Mesenchymal stem cell (in vitro differentiated cells and primary cell): Measurements from ENCODE around the gene MAPK10.

Experiments used
- DNase-seq: peaks from one replicate; pipeline ENCODE4 v3.0.0-alpha.2; 2013
- H2AFZ ChIP-seq: one replicate; pipeline ENCODE4 v1.6.1; 2013; ENCODE audit warnings: low read depth, mild to moderate bottlenecking, control low read depth, inconsistent platforms, low read length, moderate library complexity
- H2AK5ac ChIP-seq: 2 replicates; pipeline ENCODE4 v1.6.1; 2013; ENCODE audit warnings: low read length, moderate library complexity, mild to moderate bottlenecking, inconsistent platforms; ENCODE audit not compliant: severe bottlenecking
- H2BK120ac ChIP-seq: one replicate; pipeline ENCODE4 v1.6.1; 2013; ENCODE audit warnings: low read depth, mild to moderate bottlenecking, inconsistent platforms, low read length, moderate library complexity
- H2BK12ac ChIP-seq, 2 experiments: one replicate each; pipeline ENCODE4 v1.6.1; 2013; ENCODE audit warnings: inconsistent platforms in 2 of 2, low read length in 2 of 2, mild to moderate bottlenecking in 2 of 2, moderate library complexity in 2 of 2, control low read depth in 1 of 2
- H2BK15ac ChIP-seq: one replicate; pipeline ENCODE4 v1.6.1; 2013; ENCODE audit warnings: mild to moderate bottlenecking, low read depth, inconsistent platforms; ENCODE audit not compliant: poor library complexity, severe bottlenecking
- H2BK5ac ChIP-seq: 2 replicates; pipeline ENCODE4 v1.6.1; 2013; ENCODE audit warnings: low read depth, mild to moderate bottlenecking, low read length, control low read depth, inconsistent platforms; ENCODE audit not compliant: poor library complexity, severe bottlenecking
- H3K14ac ChIP-seq, 2 experiments: one replicate each; pipeline ENCODE4 v1.6.1; 2013; ENCODE audit warnings: inconsistent platforms in 2 of 2, low read length in 2 of 2, control low read depth in 1 of 2, mild to moderate bottlenecking in 1 of 2, moderate library complexity in 1 of 2
- H3K18ac ChIP-seq, 2 experiments: one replicate each; pipeline ENCODE4 v1.6.1; 2013; ENCODE audit warnings: inconsistent platforms in 2 of 2, low read length in 2 of 2, control low read depth in 1 of 2, low read depth in 1 of 2, mild to moderate bottlenecking in 1 of 2
- H3K23ac ChIP-seq, 2 experiments: one replicate each; pipeline ENCODE4 v1.6.1; 2013; ENCODE audit warnings: inconsistent platforms in 2 of 2, low read length in 2 of 2, mild to moderate bottlenecking in 2 of 2, moderate library complexity in 2 of 2, control low read depth in 1 of 2
- H3K27ac ChIP-seq: 2 replicates; pipeline ENCODE4 v1.5.1; 2013; ENCODE audit warnings: mild to moderate bottlenecking, moderate library complexity, low read length, control low read depth, inconsistent platforms; ENCODE audit not compliant: poor library complexity, severe bottlenecking
- H3K27me3 ChIP-seq, 2 experiments: 2 replicates each; pipeline versions ENCODE4 v1.6.1 to v1.7.0; 2013; ENCODE audit warnings: low read length in 2 of 2, mild to moderate bottlenecking in 2 of 2, moderate library complexity in 2 of 2, control low read depth in 1 of 2, inconsistent platforms in 1 of 2; ENCODE audit not compliant: control insufficient read depth in 1 of 2, insufficient read depth in 1 of 2
- H3K36me3 ChIP-seq, 2 experiments: 2 replicates each; pipeline versions ENCODE4 v1.6.1 to v1.7.0; 2013; ENCODE audit warnings: low read length in 2 of 2, control low read depth in 1 of 2, inconsistent platforms in 1 of 2, low read depth in 1 of 2, mild to moderate bottlenecking in 1 of 2; ENCODE audit not compliant: insufficient read depth in 2 of 2, control insufficient read depth in 1 of 2
- H3K4ac ChIP-seq, 2 experiments: one replicate each; pipeline ENCODE4 v1.6.1; 2013; ENCODE audit warnings: inconsistent platforms in 2 of 2, low read length in 2 of 2, mild to moderate bottlenecking in 2 of 2, moderate library complexity in 2 of 2, control low read depth in 1 of 2, low read depth in 1 of 2
- H3K4me1 ChIP-seq: 2 replicates; pipeline ENCODE4 v1.6.1; 2013; ENCODE audit warnings: low read depth, low read length, control low read depth; ENCODE audit not compliant: control insufficient read depth, insufficient read depth
- H3K4me2 ChIP-seq: 2 replicates; pipeline ENCODE4 v1.6.1; 2013; ENCODE audit warnings: low read length, mild to moderate bottlenecking, inconsistent platforms; ENCODE audit not compliant: poor library complexity, severe bottlenecking
- H3K4me3 ChIP-seq, 2 experiments: 2 replicates each; pipeline versions ENCODE4 v1.5.1 to v1.7.0; 2013; ENCODE audit warnings: low read length in 2 of 2, mild to moderate bottlenecking in 2 of 2, control low read depth in 1 of 2, low read depth in 1 of 2; ENCODE audit not compliant: insufficient read depth in 1 of 2
- H3K79me1 ChIP-seq: replicated peaks from 2 replicates; pipeline ENCODE4 v1.6.1; 2013; ENCODE audit warnings: mild to moderate bottlenecking, control low read depth, low read length, inconsistent platforms; ENCODE audit not compliant: poor library complexity, severe bottlenecking
- H3K9ac ChIP-seq: 2 replicates; pipeline ENCODE4 v1.7.0; 2013; ENCODE audit warnings: mild to moderate bottlenecking, low read length, moderate library complexity
- H3K9me3 ChIP-seq: 2 replicates; pipeline ENCODE4 v1.7.0; 2013; ENCODE audit warnings: mild to moderate bottlenecking, low read length; ENCODE audit not compliant: control insufficient read depth
- H4K8ac ChIP-seq: one replicate; pipeline ENCODE4 v1.6.1; 2013; ENCODE audit warnings: inconsistent platforms, mild to moderate bottlenecking, low read length, moderate library complexity
- H4K91ac ChIP-seq: one replicate; pipeline ENCODE4 v1.6.1; 2013; ENCODE audit warnings: mild to moderate bottlenecking, low read length, inconsistent platforms
- WGBS: methylation state at CpG from one replicate; pipeline ENCODE4 v1.1.7; 2013; ENCODE audit warnings: mixed read lengths; 5-methylcytosine and 5-hydroxymethylcytosine counted together

Gene MAPK10

DNA sequence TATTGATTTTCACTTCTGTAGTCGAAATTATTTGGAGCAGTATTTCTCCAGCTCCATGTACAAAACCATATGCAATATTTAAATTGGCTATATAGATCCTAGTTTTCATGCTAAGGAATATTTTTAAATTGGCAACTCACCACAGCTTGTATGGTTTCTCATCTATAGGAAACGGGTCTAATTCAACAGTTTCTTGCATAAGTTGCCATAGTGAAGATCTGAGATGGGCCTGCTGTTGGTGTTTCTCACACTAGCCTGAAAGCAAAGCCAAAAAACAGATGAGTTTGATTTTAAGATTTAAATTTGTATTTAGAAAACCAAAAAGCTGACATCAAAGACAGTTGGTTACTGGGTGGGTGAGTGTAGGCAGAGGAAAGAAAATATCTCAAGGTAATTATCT lies 5.5 kb downstream of the MAPK10 start:
- no peak overlapping the region for H4K91ac ChIP-seq
- no peak overlapping the region for H3K4ac ChIP-seq
- H2BK12ac ChIP-seq, result no peak overlapping the region
- no peak overlapping the region for H3K9ac ChIP-seq
- H4K8ac ChIP-seq, result no peak overlapping the region
- no peaks in the 10 kb centered on the region for H3K27me3 ChIP-seq
- H3K79me1 ChIP-seq, result no peaks in the 10 kb centered on the region
- no peak overlapping the region for H3K4me2 ChIP-seq
- no peak overlapping the region for H2AFZ ChIP-seq
- 100% methylated on average over 1 of the region's 2 CpGs for WGBS
- H2BK120ac ChIP-seq, result no peak overlapping the region
- H2AK5ac ChIP-seq, result no peak overlapping the region
- no peak overlapping the region for H3K27ac ChIP-seq
- H3K18ac ChIP-seq, result no peak overlapping the region
- H3K4me1 ChIP-seq, result no peaks in the 10 kb centered on the region
- H2BK5ac ChIP-seq, result no peak overlapping the region
- no peak overlapping the region for H2BK15ac ChIP-seq
- no peak overlapping the region for H3K4me3 ChIP-seq
- H3K9me3 ChIP-seq, result no peaks in the 10 kb centered on the region
- no peak overlapping the region for H3K23ac ChIP-seq
- DNase-seq, result no peak
- no peaks in the 10 kb centered on the region for H3K36me3 ChIP-seq
- no peak overlapping the region for H3K14ac ChIP-seq

DNA sequence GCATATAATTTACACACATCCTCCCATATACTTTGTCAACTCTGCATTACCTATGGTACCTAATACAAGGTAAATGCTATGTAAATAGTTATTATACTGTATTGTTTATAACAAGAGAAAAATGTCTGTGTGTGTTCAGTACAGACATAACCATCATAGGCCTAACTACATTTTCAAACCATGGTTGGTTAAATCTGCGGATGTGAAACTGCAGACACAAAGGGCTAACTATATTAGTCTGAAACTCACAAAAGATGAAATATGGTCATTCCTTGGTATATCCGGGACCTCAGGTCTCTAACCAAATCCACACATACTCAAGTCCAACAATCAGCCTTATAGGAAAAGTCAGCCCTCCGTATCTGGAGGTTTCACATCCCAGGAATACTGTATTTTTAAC lies 13.5 kb downstream of the MAPK10 start:
- no peaks in the 10 kb centered on the region for H3K79me1 ChIP-seq
- WGBS, result 97% methylated on average over 3 of the region's 3 CpGs
- no peak overlapping the region for H2BK120ac ChIP-seq
- no peaks in the 10 kb centered on the region for H3K4me1 ChIP-seq
- no peak for DNase-seq
- no peaks in the 10 kb centered on the region for H3K27me3 ChIP-seq
- no peak overlapping the region for H4K8ac ChIP-seq
- no peaks in the 10 kb centered on the region for H3K9me3 ChIP-seq
- no peak overlapping the region for H3K18ac ChIP-seq
- no peak overlapping the region for H3K9ac ChIP-seq
- no peaks in the 10 kb centered on the region for H3K36me3 ChIP-seq
- no peak overlapping the region for H4K91ac ChIP-seq
- no peak overlapping the region for H2AK5ac ChIP-seq
- no peak overlapping the region for H3K23ac ChIP-seq
- H2BK15ac ChIP-seq, result no peak overlapping the region
- H2BK12ac ChIP-seq, result no peak overlapping the region
- no peak overlapping the region for H3K27ac ChIP-seq
- H3K4me2 ChIP-seq, result no peak overlapping the region
- no peak overlapping the region for H3K14ac ChIP-seq
- H3K4ac ChIP-seq, result no peak overlapping the region
- no peak overlapping the region for H2AFZ ChIP-seq
- no peak overlapping the region for H2BK5ac ChIP-seq
- no peak overlapping the region for H3K4me3 ChIP-seq

- Histone ChIP-seq H2BK120ac (no peak overlapping the region), H3K4ac (no peak overlapping the region), H3K79me1 (no peaks in the 10 kb centered on the region), H2BK12ac (peak overlapping the region in 1 of 2 experiments; percentile 42), H3K27ac (no peak overlapping the region), H2AK5ac (no peak overlapping the region), H2BK5ac (no peak overlapping the region), H4K91ac (no peak overlapping the region), H3K4me2 (no peak overlapping the region), H3K4me3 (no peak overlapping the region), H4K8ac (no peak overlapping the region), H3K9ac (no peak overlapping the region), H3K36me3 (no peaks in the 10 kb centered on the region), H3K14ac (no peak overlapping the region), H3K9me3 (no peaks in the 10 kb centered on the region), H3K18ac (no peak overlapping the region), H3K4me1 (no peaks in the 10 kb centered on the region), H2AFZ (no peak overlapping the region), H3K27me3 (no peaks in the 10 kb centered on the region), H3K23ac (no peak overlapping the region), H2BK15ac (no peak overlapping the region)
- 89% methylated on average over 3 of the region's 3 CpGs for WGBS
- no peak for DNase-seq
Observed at GRCh38 chr4:86344127-86344526, 15.7 kb downstream of the MAPK10 start.

GRCh38 chr4:86338989-86339388 lies 20.9 kb downstream of the MAPK10 start:
- H4K91ac ChIP-seq, result no peak overlapping the region
- H3K18ac ChIP-seq, result no peak overlapping the region
- no peaks in the 10 kb centered on the region for H3K79me1 ChIP-seq
- no peaks in the 10 kb centered on the region for H3K27me3 ChIP-seq
- no peak overlapping the region for H2BK120ac ChIP-seq
- H3K23ac ChIP-seq, result no peak overlapping the region
- 0% methylated on average over 1 of the region's 2 CpGs for WGBS
- H3K4me3 ChIP-seq, result no peak overlapping the region
- H2AK5ac ChIP-seq, result no peak overlapping the region
- no peaks in the 10 kb centered on the region for H3K9me3 ChIP-seq
- no peak overlapping the region for H2BK12ac ChIP-seq
- no peak overlapping the region for H3K4me2 ChIP-seq
- H3K4me1 ChIP-seq, result peaks cover 1% of the 10 kb centered on the region
- no peaks in the 10 kb centered on the region for H3K36me3 ChIP-seq
- H2AFZ ChIP-seq, result no peak overlapping the region
- H3K9ac ChIP-seq, result peak overlapping the region; percentile 65
- H4K8ac ChIP-seq, result no peak overlapping the region
- peak overlapping the region; percentile 54 for H3K27ac ChIP-seq
- no peak overlapping the region for H2BK15ac ChIP-seq
- H3K14ac ChIP-seq, result no peak overlapping the region
- no peak overlapping the region for H2BK5ac ChIP-seq
- peak; percentile 93 for DNase-seq
- no peak overlapping the region for H3K4ac ChIP-seq
